NCI-H146 (cell line): ENCODE measurements around the gene KNSTRN.
A peak's percentile ranks its signal among the peaks of the same experiment; 100 is the strongest.

Source experiments
- DNase-seq: peaks from one replicate; lab custom pipeline; 2025; lab: John Stamatoyannopoulos, UW

Gene KNSTRN

GRCh38 chr15:40382580-40383456 lies at the start of gene KNSTRN:
KNSTRN (plus strand) TSS chr15:40382721; CDS start chr15:40382836, 115 bp downstream.
- DNase-seq = peak; percentile 93

GRCh38 chr15:40333922-40334492 lies 48.5 kb upstream of the KNSTRN start:
- DNase-seq = no peak

- DNase-seq = no peak
Observed at GRCh38 chr15:40334541-40334940, 48.0 kb upstream of the KNSTRN start.

- DNase-seq = no peak
Observed at GRCh38 chr15:40334941-40335795, 47.4 kb upstream of the KNSTRN start.

GRCh38 chr15:40335938-40336743 lies 46.4 kb upstream of the KNSTRN start:
- no peak for DNase-seq

GRCh38 chr15:40336744-40337122 lies 45.8 kb upstream of the KNSTRN start:
- no peak for DNase-seq

- DNase-seq = no peak
Observed at GRCh38 chr15:40337597-40337996, 44.9 kb upstream of the KNSTRN start.

- DNase-seq = peak; percentile 65
Observed at GRCh38 chr15:40338041-40338657, 44.4 kb upstream of the KNSTRN start.

- DNase-seq = no peak
Observed at GRCh38 chr15:40338921-40339620, 43.5 kb upstream of the KNSTRN start.

GRCh38 chr15:40339621-40339945 lies 42.9 kb upstream of the KNSTRN start:
- no peak for DNase-seq

- DNase-seq = no peak
Observed at GRCh38 chr15:40340038-40340739, 42.3 kb upstream of the KNSTRN start.

GRCh38 chr15:40340740-40341400 lies 41.7 kb upstream of the KNSTRN start, which contains the start of gene CCDC9B:
CCDC9B (minus strand) TSS chr15:40340939; CDS start chr15:40340819, 120 bp downstream.
- peak; percentile 66 for DNase-seq

GRCh38 chr15:40342416-40343320 lies 39.9 kb upstream of the KNSTRN start:
- DNase-seq = no peak

GRCh38 chr15:40343512-40343911 lies 39.0 kb upstream of the KNSTRN start:
- DNase-seq = no peak

- no peak for DNase-seq
Observed at GRCh38 chr15:40344217-40344616, 38.3 kb upstream of the KNSTRN start.

- DNase-seq = peak; percentile 38
Observed at GRCh38 chr15:40344631-40345120, 37.8 kb upstream of the KNSTRN start.

- no peak for DNase-seq
Observed at GRCh38 chr15:40345225-40345866, 37.2 kb upstream of the KNSTRN start.
